CD8-positive, alpha-beta memory T cell (primary cell): Measurements from ENCODE around the gene ABLIM1. TPM values are rescaled to one million over a fixed set of nuclear protein-coding genes. Genes with fewer than 3 reads are reported as not detected.

Experiments
- CTCF ChIA-PET: fragments of 350-600 bp; sonication (Branson Sonifier 250); formaldehyde crosslinking; loops from one replicate; lab custom pipeline; 2021; ENCODE audit warnings: antibody characterized with exemption; lab: Charles Lee
- POLR2A ChIA-PET: fragments of 350-600 bp; sonication (Branson Sonifier 250); formaldehyde crosslinking; loops from one replicate; lab custom pipeline; 2021; ENCODE audit warnings: antibody characterized with exemption; lab: Charles Lee
- DNase-seq, 5 donors: peaks; one replicate each; pipeline versions ENCODE4 v3.0.0 to v3.0.0-alpha.2; 2020 to 2022; ENCODE audit warnings: mixed read lengths in 1 of 5
- H3K27ac ChIP-seq: one replicate; pipeline ENCODE4 v1.7.0; 2013; ENCODE audit warnings: low read depth, mild to moderate bottlenecking, low read length, moderate library complexity
- H3K27me3 ChIP-seq: 2 replicates; pipeline ENCODE4 v1.7.0; 2013; ENCODE audit warnings: low read length, mild to moderate bottlenecking; ENCODE audit not compliant: insufficient read depth, poor library complexity, severe bottlenecking
- H3K36me3 ChIP-seq: 2 replicates; pipeline ENCODE4 v1.7.0; 2013; ENCODE audit warnings: mild to moderate bottlenecking, low read length, moderate library complexity; ENCODE audit not compliant: insufficient read depth
- H3K4me1 ChIP-seq: 2 replicates; pipeline ENCODE4 v1.7.0; 2013; ENCODE audit warnings: mild to moderate bottlenecking, low read length, moderate library complexity; ENCODE audit not compliant: insufficient read depth
- H3K4me3 ChIP-seq: 2 replicates; pipeline ENCODE4 v1.7.0; 2013; ENCODE audit warnings: mild to moderate bottlenecking, low read length
- H3K9me3 ChIP-seq: 2 replicates; pipeline ENCODE4 v1.7.0; 2013; ENCODE audit warnings: mild to moderate bottlenecking, low read length
- H3K27ac Mint-ChIP-seq, 8 donors: one replicate each; pipeline ENCODE4 v1.8.0; 2020 to 2021; ENCODE audit warnings: mixed read lengths in 8 of 8, mild to moderate bottlenecking in 6 of 8, inconsistent platforms in 3 of 8, moderate library complexity in 3 of 8
- H3K27me3 Mint-ChIP-seq, 2 donors: one replicate each; pipeline ENCODE4 v1.8.0; 2020 to 2021; ENCODE audit warnings: mixed read lengths in 2 of 2, mild to moderate bottlenecking in 1 of 2, moderate library complexity in 1 of 2
- H3K36me3 Mint-ChIP-seq, 3 donors: one replicate each; pipeline ENCODE4 v1.8.0; 2020 to 2021; ENCODE audit warnings: mixed read lengths in 3 of 3, inconsistent platforms in 1 of 3, mild to moderate bottlenecking in 1 of 3
- H3K4me1 Mint-ChIP-seq, 3 donors: one replicate each; pipeline ENCODE4 v1.8.0; 2020 to 2021; ENCODE audit warnings: mixed read lengths in 3 of 3, inconsistent platforms in 1 of 3, mild to moderate bottlenecking in 1 of 3
- H3K4me3 Mint-ChIP-seq, 7 donors: one replicate each; pipeline ENCODE4 v1.8.0; 2020 to 2021; ENCODE audit warnings: mixed read lengths in 7 of 7, mild to moderate bottlenecking in 6 of 7, moderate library complexity in 4 of 7, inconsistent platforms in 2 of 7
- H3K9me3 Mint-ChIP-seq, 5 donors: one replicate each; pipeline ENCODE4 v1.8.0; 2020 to 2022; ENCODE audit warnings: mixed read lengths in 5 of 5, mild to moderate bottlenecking in 3 of 5, moderate library complexity in 2 of 5, inconsistent platforms in 1 of 5
- polyA plus RNA-seq: library from polyadenylated mRNA; unstranded; fragments of 300-500 nt; fragmentation: Illumina TruSeq; gene quantifications from one replicate; pipeline ENCODE4 v1.2.3, GENCODE V29; 2021
- total RNA-seq, 2 experiments: library from RNA; stranded (reverse); gene quantifications; one replicate each; pipeline ENCODE4 v1.2.3, GENCODE V29; 2021

The ABLIM1 gene
- total and polyA plus RNA-seq, 3 experiments from 2014 or later: 45.8 to 123 (median 48.3) TPM

DNA sequence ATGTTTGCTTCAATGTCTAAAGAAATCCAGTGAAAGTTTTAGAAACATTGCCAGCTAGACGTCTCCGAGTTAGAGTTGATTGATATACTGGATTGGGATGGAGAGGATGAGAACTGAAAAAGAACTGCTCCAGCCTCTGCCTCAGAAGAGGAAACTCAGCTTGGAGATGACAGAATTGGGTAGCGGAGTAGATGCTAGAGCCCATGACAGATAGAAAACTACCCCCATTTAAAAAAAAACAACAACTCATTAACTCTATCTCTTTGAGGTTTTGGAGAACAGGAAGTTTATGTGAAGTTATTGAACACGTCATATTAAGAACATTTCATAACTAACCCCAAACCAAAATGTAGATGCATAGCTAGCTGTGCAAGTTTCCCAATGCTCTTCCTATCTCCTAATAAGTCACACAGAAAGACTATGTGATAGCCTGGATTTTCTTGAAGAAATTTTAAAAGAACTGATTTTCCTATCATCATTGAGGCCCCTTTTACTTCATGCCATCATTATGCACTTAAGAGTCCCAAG lies 225.4 kb downstream of the ABLIM1 start:
- CTCF ChIA-PET: no interaction called here
- Mint-ChIP-seq H3K36me3 (peaks cover 10 to 71% (median 44%) of the 10 kb centered on the region in 3 donors), H3K27ac (peak overlapping the region in 6 of 8 donors; percentile 2 to 86 (median 45)), H3K27me3 (no peaks in the 10 kb centered on the region), H3K9me3 (no peaks in the 10 kb centered on the region), H3K4me3 (peak overlapping the region in 1 of 7 donors; percentile 49), H3K4me1 (no peaks in the 10 kb centered on the region)
- no peaks in the 10 kb centered on the region for H3K27me3 ChIP-seq
- DNase-seq: no peak
- no peak overlapping the region for H3K4me3 ChIP-seq
- peaks cover 22% of the 10 kb centered on the region for H3K36me3 ChIP-seq
- H3K27ac ChIP-seq: no peak overlapping the region
- no peaks in the 10 kb centered on the region for H3K4me1 ChIP-seq
- no peaks in the 10 kb centered on the region for H3K9me3 ChIP-seq
- POLR2A ChIA-PET: no interaction called here

- no peak overlapping the region for H3K4me3 Mint-ChIP-seq
- no peaks in the 10 kb centered on the region for H3K9me3 ChIP-seq
- H3K36me3 ChIP-seq: peaks cover 21% of the 10 kb centered on the region
- H3K36me3 Mint-ChIP-seq: peaks cover 10 to 60% (median 41%) of the 10 kb centered on the region in 3 donors
- no peak overlapping the region for H3K27ac ChIP-seq
- ChIA-PET POLR2A (no interaction called here), CTCF (no interaction called here)
- H3K9me3 Mint-ChIP-seq: no peaks in the 10 kb centered on the region
- H3K27me3 Mint-ChIP-seq: no peaks in the 10 kb centered on the region
- no peaks in the 10 kb centered on the region for H3K27me3 ChIP-seq
- peak overlapping the region in 3 of 8 donors; percentile 5 to 69 (median 54) for H3K27ac Mint-ChIP-seq
- no peak overlapping the region for H3K4me3 ChIP-seq
- no peaks in the 10 kb centered on the region for H3K4me1 ChIP-seq
- H3K4me1 Mint-ChIP-seq: no peaks in the 10 kb centered on the region
- no peak for DNase-seq
Measured at GRCh38 chr10:114431414-114432135, 226.5 kb downstream of the ABLIM1 start.

DNA sequence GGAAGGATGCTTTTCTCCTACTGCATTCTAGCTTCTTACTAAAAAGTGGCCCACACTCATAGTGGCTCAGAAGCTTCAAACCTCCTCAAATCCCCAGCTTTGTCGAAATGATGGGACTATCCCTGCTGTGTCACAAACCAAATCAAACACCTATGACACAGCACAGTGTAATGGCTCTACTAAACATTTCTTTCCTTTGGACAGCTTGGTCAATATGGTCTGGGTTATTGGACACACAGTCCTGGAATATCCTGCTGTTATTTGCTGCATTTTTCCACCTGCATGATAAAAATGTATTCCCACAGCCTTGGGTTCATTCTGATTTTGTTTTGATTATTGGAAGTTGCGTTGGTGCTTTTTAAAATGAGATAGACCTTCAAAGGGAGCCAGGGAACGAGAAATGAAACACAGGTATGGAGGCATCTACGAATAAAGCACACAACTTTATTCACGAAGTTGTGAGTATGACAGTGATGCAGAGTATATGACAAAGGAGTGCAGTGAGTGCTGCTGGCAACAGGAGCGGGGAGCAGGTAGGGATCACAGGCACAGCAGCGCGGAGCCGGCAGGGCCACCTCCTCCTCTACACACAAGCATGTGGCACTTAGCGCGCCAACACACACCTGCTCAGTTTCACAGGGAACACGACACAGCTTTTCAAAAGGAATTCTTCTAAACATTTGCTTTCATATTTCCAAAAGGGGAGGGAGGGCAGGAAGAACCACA lies 227.2 kb downstream of the ABLIM1 start:
- Mint-ChIP-seq H3K4me3 (no peak overlapping the region), H3K27me3 (no peaks in the 10 kb centered on the region), H3K4me1 (no peaks in the 10 kb centered on the region), H3K27ac (peak overlapping the region in 1 of 8 donors; percentile 54), H3K9me3 (no peaks in the 10 kb centered on the region), H3K36me3 (peaks cover 5 to 53% (median 33%) of the 10 kb centered on the region in 3 donors)
- no peaks in the 10 kb centered on the region for H3K27me3 ChIP-seq
- H3K27ac ChIP-seq: no peak overlapping the region
- H3K36me3 ChIP-seq: peaks cover 16% of the 10 kb centered on the region
- ChIA-PET POLR2A (no interaction called here), CTCF (no interaction called here)
- no peak overlapping the region for H3K4me3 ChIP-seq
- no peak for DNase-seq
- no peaks in the 10 kb centered on the region for H3K9me3 ChIP-seq
- H3K4me1 ChIP-seq: no peaks in the 10 kb centered on the region

DNA sequence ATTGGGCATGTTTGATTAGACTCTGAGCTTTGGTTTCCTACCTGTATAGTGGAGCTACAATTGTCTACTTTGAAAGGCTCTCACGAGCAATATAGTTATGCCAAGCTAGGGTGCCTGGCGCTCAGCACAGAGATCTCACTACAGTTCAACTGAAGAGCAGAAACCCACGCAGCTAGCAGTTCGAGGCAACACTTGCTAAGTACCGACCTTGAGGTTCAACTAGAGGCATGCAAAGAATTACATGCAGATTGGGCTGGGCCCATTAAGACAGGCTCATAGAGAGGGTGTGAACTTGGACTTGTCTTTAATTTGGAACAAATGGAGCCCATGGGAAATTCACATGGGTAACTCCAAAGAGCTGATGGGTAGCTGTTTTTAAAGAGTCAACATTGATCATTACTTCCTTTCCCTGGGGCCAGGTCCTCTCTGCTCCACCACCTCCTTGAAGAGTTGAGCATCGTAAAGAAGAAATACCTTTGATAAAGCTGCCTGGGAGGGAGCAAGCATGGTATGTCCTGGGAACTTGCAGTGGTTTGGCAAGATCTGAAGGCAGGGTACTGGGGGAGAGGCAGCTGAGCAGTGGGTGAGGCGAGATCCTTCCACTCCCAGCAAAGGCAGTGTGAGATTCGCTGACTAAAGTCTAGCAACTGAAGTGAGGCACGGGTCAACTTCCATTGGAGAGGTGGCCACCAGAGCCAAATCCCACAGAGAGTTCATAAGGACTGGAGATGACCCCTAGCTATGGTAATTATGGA lies 228.3 kb downstream of the ABLIM1 start:
- CTCF ChIA-PET: no interaction called here
- Mint-ChIP-seq H3K27ac (peak overlapping the region in 1 of 8 donors; percentile 31), H3K36me3 (peaks cover 4 to 42% (median 28%) of the 10 kb centered on the region in 3 donors), H3K9me3 (no peaks in the 10 kb centered on the region), H3K27me3 (no peaks in the 10 kb centered on the region), H3K4me1 (no peaks in the 10 kb centered on the region), H3K4me3 (no peak overlapping the region)
- H3K4me1 ChIP-seq: no peaks in the 10 kb centered on the region
- no peaks in the 10 kb centered on the region for H3K27me3 ChIP-seq
- no peak overlapping the region for H3K4me3 ChIP-seq
- POLR2A ChIA-PET: no interaction called here
- no peak for DNase-seq
- H3K27ac ChIP-seq: no peak overlapping the region
- peaks cover 10% of the 10 kb centered on the region for H3K36me3 ChIP-seq
- H3K9me3 ChIP-seq: no peaks in the 10 kb centered on the region

GRCh38 chr10:114427124-114427852 lies 230.8 kb downstream of the ABLIM1 start:
- ChIA-PET POLR2A (no interaction called here), CTCF (interaction anchor here (1.0 kb wide), 1 partner anchor 9 kb away, joined by 3 read pairs; no protein-coding TSS in a partner anchor)
- H3K27me3 Mint-ChIP-seq: peaks cover 0 to 2% of the 10 kb centered on the region in 2 donors

DNA sequence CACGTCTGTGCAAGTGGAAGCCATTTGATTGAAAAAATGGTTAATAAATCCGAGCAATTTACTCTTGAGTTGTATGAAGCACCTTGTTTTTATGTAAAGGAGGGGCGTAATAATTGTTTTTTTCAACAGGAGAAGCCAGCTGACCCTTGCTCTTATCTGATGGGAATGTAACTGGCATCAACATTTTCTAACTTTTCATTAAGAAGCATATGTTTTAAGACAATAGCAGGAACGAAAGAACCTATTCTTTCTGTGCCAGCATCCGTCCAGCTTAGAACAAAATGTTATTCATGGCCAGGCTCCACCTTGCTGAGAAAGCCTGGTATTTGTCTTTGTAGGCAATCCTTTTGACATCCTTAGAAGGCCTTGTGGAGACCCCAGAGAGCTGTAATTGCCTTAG lies 231.6 kb downstream of the ABLIM1 start:
- H3K36me3 Mint-ChIP-seq: peaks cover 4 to 15% (median 14%) of the 10 kb centered on the region in 3 donors
- no peaks in the 10 kb centered on the region for H3K4me1 Mint-ChIP-seq
- H3K9me3 ChIP-seq: no peaks in the 10 kb centered on the region
- H3K27me3 Mint-ChIP-seq: peaks cover 0 to 2% of the 10 kb centered on the region in 2 donors
- DNase-seq: no peak
- H3K9me3 Mint-ChIP-seq: no peaks in the 10 kb centered on the region
- POLR2A ChIA-PET: no interaction called here
- no peaks in the 10 kb centered on the region for H3K27me3 ChIP-seq
- no peaks in the 10 kb centered on the region for H3K4me1 ChIP-seq
- H3K27ac Mint-ChIP-seq: no peak overlapping the region
- no peak overlapping the region for H3K4me3 Mint-ChIP-seq
- peaks cover 4% of the 10 kb centered on the region for H3K36me3 ChIP-seq
- H3K4me3 ChIP-seq: no peak overlapping the region
- no peak overlapping the region for H3K27ac ChIP-seq
- CTCF ChIA-PET: no interaction called here

More at GRCh38 chr10:114427124-114427852, 230.8 kb downstream of the ABLIM1 start:
- Histone ChIP-seq H3K4me1 (no peaks in the 10 kb centered on the region), H3K27me3 (no peaks in the 10 kb centered on the region), H3K27ac (no peak overlapping the region), H3K4me3 (no peak overlapping the region), H3K36me3 (peaks cover 4% of the 10 kb centered on the region), H3K9me3 (no peaks in the 10 kb centered on the region)
- Mint-ChIP-seq H3K9me3 (no peaks in the 10 kb centered on the region), H3K27ac (peak overlapping the region in 1 of 8 donors; percentile 58), H3K4me3 (no peak overlapping the region), H3K4me1 (no peaks in the 10 kb centered on the region), H3K36me3 (peaks cover 4 to 21% (median 17%) of the 10 kb centered on the region in 3 donors)
- DNase-seq: no peak

DNA sequence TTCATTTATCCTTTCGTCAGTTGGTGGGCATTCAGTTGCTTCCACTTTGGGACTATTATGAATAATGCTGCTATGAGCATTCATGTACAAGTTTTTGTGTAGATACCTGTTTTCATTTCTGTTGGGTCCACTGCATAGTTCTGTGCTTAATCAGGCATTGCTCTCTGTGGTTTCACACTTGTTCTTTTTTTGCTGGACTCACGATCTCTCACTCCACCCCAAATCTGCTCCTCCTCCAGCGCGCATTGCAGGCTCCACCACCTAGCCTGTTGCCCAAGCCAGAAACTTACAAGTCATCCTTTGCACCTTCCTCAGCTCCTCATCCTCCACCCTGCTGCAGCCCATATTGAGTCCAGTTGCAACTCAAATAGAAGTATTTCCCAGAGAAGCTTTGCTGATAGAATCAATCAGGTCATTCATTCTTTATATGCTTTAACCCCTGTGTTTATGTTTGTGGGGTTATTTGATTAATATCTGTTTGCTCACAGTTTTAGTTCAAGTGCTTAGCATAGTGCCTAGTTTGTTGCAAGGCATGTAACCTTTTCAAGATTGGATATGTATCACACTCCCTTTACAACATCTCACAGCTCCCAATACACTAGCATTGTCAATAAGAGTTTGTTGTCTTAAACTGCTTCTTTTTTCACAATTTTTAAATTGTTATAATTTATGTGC lies 237.1 kb downstream of the ABLIM1 start:
- peak overlapping the region in 1 of 8 donors; percentile 42 for H3K27ac Mint-ChIP-seq
- H3K36me3 Mint-ChIP-seq: no peaks in the 10 kb centered on the region
- Histone ChIP-seq H3K4me3 (no peak overlapping the region), H3K36me3 (no peaks in the 10 kb centered on the region), H3K4me1 (no peaks in the 10 kb centered on the region), H3K9me3 (no peaks in the 10 kb centered on the region), H3K27me3 (no peaks in the 10 kb centered on the region), H3K27ac (no peak overlapping the region)
- peaks cover 0 to 3% (median 0%) of the 10 kb centered on the region in 3 donors for H3K4me1 Mint-ChIP-seq
- POLR2A ChIA-PET: no interaction called here
- no peak for DNase-seq
- peaks cover 11 to 31% of the 10 kb centered on the region in 2 donors for H3K27me3 Mint-ChIP-seq
- CTCF ChIA-PET: no interaction called here
- peaks cover 0 to 2% (median 0%) of the 10 kb centered on the region in 5 donors for H3K9me3 Mint-ChIP-seq
- H3K4me3 Mint-ChIP-seq: no peak overlapping the region
